Measurements from ENCODE around the gene MT3.

Gene MT3

GRCh38 chr16:56589141-56590039 is at the start of gene MT3:
Gene MT3 (plus strand): TSS chr16:56589528. CDS start chr16:56589591, 63 bp downstream.
- no peak for DNase-seq (ENCODE audit: low read depth in 3 of 3)

- no peak for DNase-seq (ENCODE audit: low read depth in 3 of 3)
Observed at GRCh38 chr16:56539656-56540055, 49.7 kb upstream of the MT3 start.

- DNase-seq (ENCODE audit: low read depth in 3 of 3) = no peak
Observed at GRCh38 chr16:56542039-56542438, 47.3 kb upstream of the MT3 start.

GRCh38 chr16:56547120-56547948 is 42.0 kb upstream of the MT3 start:
- no peak for DNase-seq (ENCODE audit: low read depth in 3 of 3)

GRCh38 chr16:56547949-56548567 is 41.3 kb upstream of the MT3 start:
- DNase-seq (ENCODE audit: low read depth in 3 of 3) = no peak

- DNase-seq (ENCODE audit: low read depth in 3 of 3) = no peak
Observed at GRCh38 chr16:56549161-56549560, 40.2 kb upstream of the MT3 start.

- DNase-seq (ENCODE audit: low read depth in 3 of 3) = peak in 2 of 3 donors; percentile 5 to 11
Observed at GRCh38 chr16:56549744-56550385, 39.5 kb upstream of the MT3 start.

GRCh38 chr16:56551796-56552738 is 37.3 kb upstream of the MT3 start:
- DNase-seq (ENCODE audit: low read depth in 3 of 3) = no peak

- DNase-seq (ENCODE audit: low read depth in 3 of 3) = no peak
Observed at GRCh38 chr16:56554441-56554840, 34.9 kb upstream of the MT3 start.

GRCh38 chr16:56558024-56558747 is 31.1 kb upstream of the MT3 start:
- no peak for DNase-seq (ENCODE audit: low read depth in 3 of 3)

GRCh38 chr16:56559109-56559508 is 30.2 kb upstream of the MT3 start:
- no peak for DNase-seq (ENCODE audit: low read depth in 3 of 3)

- DNase-seq (ENCODE audit: low read depth in 3 of 3) = no peak
Observed at GRCh38 chr16:56560447-56560846, 28.9 kb upstream of the MT3 start.

- no peak for DNase-seq (ENCODE audit: low read depth in 3 of 3)
Observed at GRCh38 chr16:56561126-56561525, 28.2 kb upstream of the MT3 start.

GRCh38 chr16:56564793-56565477 is 24.4 kb upstream of the MT3 start, which contains the start of gene MT4:
Gene MT4 (plus strand): TSS chr16:56565073. CDS start chr16:56565129, 56 bp downstream.
- DNase-seq (ENCODE audit: low read depth in 3 of 3) = no peak

GRCh38 chr16:56569971-56570370 is 19.4 kb upstream of the MT3 start:
- no peak for DNase-seq (ENCODE audit: low read depth in 3 of 3)

GRCh38 chr16:56571525-56571924 is 17.8 kb upstream of the MT3 start:
- DNase-seq (ENCODE audit: low read depth in 3 of 3) = no peak

- no peak for DNase-seq (ENCODE audit: low read depth in 3 of 3)
Observed at GRCh38 chr16:56574625-56575024, 14.7 kb upstream of the MT3 start.

GRCh38 chr16:56576585-56577299 is 12.6 kb upstream of the MT3 start:
- peak; percentile 79 to 83 (median 80) for DNase-seq (ENCODE audit: low read depth in 3 of 3)

- DNase-seq (ENCODE audit: low read depth in 3 of 3) = no peak
Observed at GRCh38 chr16:56577300-56577625, 12.1 kb upstream of the MT3 start.
